SW 1271 (cell line): ENCODE measurements around the gene DDX25.
A peak's percentile ranks its signal among the peaks of the same experiment; 100 is the strongest.
"Not testable (repeated sequence)": the region's sequence is repeated elsewhere in the genome, so short reads cannot be mapped to it uniquely, and the experiment has no call there.

Source experiments
- DNase-seq, 2 experiments: peaks; one replicate each; lab custom pipeline; 2025; lab: John Stamatoyannopoulos, UW

DDX25 gene

DNA sequence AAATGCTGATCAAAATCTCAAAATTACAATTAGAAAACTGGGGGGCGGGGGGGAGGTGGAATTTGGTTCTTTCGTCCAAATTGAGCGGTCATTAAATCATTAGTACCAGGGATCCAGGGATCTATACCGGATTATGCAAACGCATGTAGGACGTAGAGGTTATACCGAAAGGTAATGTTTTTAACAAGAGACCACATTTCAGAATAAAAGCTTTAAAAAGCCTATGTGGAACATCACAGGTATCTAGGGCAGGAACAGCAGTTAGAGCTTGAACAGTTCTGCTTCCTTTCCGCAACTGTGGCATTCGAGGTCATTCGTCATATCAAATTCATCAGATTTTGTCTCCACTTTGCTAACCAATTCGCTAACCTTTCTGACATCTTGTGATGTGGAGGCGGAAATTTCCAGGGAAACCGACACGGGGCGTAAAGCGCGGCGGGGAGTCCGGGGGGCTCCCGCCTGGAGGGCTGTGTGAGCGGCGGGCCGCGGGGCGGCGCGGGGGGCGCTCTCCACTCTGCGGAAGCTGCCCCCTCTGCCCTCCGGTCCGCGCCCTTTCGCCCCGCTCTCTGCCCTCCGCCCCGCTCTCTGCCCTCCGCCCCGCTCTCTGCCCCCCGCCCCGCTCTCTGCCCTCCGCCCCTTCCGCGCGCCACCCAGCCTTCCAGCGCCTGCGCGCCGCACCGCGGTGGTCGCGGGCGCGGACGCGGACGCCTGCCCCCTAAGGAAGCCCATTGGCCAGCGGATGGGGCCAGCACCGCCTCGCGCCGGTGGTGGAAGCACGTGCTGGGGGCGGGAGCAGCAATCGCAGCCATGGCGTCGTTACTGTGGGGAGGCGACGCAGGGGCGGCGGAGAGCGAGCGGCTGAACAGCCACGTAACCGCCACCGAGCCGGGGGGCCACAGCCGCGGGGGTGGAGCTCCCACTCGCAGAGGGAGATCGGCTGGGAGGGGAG, at the start of gene DDX25:
TSS of gene DDX25 (plus strand) at position 798 of the 949 bp plus-strand sequence. CDS start at position 808, 10 bp downstream.
- DNase-seq = no peak

GRCh38 chr11:125857670-125858069, 46.6 kb upstream of the DDX25 start:
- not testable (repeated sequence) for DNase-seq

DNA sequence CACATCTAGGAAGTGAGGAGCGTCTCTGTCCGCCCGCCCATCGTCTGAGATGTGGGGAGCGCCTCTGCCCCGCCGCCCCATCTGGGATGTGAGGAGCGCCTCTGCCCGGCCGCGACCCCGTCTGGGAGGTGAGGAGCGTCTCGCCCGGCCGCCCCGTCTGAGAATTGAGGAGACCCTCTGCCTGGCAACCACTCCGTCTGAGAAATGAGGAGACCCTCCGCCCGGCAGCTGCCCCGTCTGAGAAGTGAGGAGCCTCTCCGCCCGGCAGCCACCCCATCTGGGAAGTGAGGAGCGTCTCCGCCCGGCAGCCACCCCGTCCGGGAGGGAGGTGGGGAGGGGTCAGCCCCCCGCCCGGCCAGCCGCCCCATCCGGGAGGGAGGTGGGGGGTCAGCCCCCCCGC, 41.5 kb upstream of the DDX25 start:
- not testable (repeated sequence) for DNase-seq

DNA sequence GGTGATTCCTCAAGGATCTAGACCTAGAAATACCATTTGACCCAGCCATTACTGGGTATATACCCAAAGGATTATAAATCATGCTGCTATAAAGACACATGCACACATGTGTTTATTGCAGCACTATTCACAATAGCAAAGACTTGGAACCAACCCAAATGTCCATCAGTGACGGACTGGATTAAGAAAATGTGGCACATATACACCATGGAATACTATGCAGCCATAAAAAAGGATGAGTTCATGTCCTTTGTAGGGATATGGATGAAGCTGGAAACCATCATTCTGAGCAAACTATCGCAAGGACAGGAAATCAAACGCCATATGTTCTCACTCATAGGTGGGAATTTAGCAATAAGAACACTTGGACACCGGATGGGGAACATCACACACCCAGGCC, 39.0 kb upstream of the DDX25 start:
- not testable (repeated sequence) for DNase-seq

DNA sequence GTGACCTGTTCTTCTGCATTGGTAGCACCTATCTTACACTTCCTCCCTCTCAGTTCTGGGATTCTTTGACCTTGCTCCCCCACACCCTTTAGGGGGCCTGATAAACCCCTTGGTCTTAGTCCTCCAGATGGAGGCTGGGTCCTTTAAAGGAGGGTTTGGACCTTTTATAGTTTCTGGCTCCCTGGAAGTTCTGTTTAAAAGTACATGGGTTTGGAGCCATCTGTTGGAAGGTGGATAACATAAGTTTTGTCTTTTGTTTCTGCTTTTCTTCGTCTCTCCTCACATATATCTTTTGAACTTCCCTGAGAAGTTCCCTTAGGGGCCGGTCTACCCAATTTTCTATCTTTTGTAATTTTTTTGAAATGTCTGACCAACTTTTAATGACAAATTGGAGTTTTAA, 34.8 kb upstream of the DDX25 start:
- DNase-seq = no peak

DNA sequence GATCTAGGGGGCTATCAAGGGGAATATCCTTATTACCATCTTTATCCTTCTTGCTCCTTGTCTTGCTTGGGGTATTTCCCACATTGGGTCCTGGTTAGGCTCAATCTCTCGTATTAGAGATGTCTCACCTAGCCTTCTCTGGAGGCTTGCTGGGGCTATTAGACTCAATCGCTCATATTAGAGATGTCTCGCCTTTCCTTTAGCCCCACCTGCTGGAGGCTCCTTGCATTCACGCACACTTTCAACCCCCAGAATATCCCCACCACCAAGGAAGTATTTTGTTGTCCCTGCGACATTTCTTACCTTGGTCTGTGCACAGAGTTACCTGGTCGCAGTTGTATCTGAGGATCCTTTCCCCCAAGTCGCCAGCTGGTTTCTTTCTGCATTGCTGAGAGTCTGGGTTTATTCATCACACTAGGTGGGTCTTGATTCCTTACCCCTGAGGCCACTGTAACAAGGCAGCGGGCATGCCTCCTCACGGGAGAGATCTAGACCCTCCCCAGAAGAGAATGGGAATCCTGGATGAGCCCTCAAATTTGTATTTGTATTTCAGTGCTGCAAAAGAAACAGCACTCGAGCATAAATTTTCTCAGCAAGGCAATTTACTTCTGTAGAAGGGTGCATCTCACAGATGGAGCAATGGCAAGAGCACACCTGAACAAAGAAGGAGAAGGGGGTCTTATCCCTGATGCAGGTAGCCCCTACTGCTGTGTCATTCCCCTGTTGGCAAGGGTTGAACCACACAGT, 32.7 kb upstream of the DDX25 start:
- DNase-seq = no peak

DNA sequence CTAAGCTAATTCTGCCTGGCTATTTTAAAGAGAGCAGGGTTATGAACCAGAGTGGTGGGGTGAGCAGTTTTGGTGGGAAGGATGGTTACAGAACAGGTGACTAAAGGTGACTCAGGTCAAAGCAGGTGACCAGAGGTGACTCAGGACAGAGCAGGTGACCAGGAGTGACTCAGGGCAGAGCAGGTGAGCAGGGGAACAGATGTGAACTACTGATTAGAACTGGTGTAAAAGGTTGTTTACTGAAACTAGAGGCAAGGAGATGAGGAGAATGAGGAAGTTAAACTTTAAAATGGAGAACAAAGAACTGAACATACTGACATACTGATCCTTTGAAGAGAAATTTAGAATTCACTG, 32.2 kb upstream of the DDX25 start:
- DNase-seq = no peak

DNA sequence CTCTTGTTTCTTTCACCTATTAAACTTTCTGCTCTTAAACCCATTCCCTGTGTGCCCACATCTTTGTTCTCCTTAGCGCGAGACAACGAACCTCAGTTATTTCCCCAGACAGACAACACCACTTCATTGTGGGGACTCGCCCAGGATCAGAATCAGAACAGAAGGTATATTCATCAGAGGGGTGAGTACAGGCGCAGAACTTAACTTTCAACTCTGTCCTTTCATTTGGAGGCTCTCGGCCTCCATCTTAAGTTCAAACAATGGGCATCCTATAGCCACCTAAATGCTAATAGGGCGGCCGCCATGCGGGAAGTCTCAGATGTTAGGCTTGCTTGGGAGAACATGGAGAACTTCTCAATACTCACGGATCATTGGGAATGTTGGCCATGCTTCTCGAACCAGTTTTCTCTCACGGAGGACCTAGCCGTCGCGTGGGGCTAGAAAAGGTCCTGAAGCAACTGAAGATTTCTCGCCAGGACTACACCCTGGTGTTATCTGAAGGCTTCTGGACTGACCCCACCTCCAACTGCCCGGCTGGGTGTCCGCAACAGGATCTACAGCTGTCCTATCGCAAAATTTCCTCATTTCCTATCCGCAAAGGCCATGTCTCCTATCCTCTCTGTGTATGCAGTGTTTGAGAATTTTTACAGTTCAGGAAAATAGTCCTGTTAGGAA, 30.3 kb upstream of the DDX25 start:
- no peak for DNase-seq

DNA sequence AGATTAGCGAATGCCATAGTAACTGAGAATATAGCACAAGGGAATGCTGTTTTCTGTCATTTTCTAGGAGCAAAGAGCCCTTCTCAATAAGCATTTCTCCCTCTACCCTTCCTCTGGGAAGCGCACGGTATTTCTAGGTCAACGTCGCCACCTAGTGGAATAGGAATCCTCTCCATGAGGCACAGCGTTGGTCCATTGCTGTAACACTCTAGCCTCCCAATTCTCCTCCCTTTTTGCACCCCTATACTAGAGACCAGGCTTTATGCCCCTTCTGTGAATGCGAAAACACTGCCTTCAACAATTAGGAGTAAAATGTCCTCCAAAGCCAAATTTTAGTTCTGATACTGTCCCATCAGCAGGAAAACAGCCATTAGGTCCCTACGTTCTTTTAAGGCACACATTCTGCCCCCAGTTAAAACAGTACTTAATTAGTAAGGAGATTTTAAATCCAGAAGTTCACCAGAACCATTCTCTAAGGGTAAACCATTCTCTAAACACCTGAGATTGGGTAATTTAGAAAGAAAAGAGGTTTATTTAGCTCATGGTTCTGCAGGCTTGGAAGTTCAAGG, 29.7 kb upstream of the DDX25 start:
- DNase-seq = peak in 1 of 2 experiments; percentile 63

DNA sequence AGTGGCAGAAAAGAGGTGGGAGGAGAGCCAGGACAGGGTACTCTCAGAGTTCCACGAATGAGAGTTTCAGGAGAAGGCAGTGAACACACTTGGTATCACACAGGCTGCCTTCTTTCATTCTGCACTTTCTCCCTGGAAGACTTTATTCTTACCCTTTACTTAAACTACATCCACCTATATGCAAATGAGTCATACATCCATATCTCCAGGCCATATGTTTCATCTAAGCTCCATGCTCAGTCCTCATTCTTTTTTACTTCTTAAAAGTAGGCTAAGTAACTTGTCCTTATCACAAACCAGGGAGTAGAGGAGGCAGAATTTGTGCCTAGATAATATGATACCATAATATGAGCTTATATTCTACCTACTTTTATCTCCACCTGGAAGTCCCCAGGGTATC, 23.0 kb upstream of the DDX25 start:
- DNase-seq = no peak

DNA sequence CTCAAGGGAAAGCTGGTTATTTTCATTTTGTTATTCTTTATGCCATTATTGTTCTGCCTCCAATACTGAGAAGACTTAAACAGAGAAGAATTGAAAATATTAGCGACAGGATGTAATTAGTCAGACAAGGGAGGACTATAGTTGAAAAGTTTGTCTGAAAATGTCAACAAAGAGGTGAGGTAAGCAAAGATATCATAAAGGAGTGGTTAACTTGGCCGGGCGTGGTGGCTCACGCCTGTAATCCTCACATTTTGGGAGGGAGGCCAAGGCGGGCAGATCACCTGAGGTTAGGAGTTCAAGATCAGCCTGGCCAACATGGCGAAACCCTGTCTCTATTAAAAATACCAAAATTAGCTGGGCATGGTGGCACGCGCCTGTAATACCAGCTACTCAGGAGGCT, 20.9 kb upstream of the DDX25 start:
- no peak for DNase-seq

DNA sequence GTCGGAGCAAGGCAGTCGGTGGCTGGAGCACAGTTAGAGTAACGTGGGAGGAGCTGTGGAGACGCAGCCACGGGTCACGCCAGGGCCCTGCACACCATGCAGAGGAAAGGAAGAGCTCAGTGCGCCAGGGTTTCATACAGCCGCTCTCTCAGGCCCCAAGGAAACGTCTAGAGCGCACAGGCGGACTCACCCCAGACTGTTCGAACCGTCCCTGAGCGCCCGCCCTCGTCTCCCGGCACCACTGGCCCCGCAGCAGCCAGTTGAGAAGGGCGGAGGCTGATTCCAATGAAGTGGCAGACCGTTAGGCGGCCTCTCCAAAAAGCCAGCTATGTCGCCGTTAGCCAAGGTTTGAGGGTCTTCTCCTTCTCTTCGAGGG, 17.3 kb upstream of the DDX25 start:
- peak; percentile 31 to 80 for DNase-seq

DNA sequence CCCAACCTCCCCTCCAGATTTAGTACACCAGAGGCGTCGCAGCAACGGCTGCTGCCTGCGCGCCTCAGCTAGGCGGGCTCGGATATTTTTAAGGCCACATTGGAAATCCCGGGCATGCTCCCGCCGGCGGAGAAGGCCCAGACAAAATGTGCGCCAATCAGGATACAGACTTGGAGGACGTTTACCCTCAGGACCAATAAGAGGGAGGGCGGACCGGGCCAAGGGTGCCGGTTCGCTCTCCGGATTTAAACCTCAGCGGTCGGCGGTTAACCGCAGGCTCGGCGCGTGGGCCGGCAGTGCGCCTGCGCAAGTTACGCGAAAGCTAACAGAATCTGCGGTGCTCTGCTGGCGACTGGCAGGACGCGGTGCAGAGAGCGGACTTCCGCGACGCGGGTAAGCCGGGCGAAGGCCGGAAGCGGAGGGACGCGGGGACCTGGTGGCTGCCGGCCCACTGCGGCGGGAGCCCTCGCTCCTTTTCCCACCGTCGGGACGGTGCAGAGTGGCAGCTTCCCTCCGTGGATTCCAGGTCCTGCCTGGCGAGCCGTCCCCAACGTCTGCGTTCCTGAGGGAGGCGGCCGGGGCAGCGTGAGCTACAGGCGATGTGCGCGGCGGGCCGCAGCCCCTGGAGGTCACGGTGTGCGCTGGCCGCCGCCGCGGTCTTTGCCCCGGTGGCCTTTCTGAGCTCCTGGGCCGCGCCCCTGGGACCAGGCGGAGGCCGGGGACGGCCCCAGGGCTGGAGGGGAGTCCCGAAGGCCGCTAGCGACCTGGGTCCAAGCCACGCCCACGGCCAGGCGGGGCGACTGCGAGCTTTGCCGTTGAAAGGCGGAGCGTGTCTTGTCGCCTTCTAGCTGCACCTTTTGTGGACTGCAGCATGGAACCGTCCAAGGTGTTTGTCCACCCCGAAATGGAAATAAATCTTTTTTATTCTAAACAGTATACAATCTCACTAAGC, 16.7 kb upstream of the DDX25 start, which contains the start of gene HYLS1:
TSS of gene HYLS1 (plus strand) at position 296 of the 952 bp plus-strand sequence. CDS start 11,701 bp downstream, outside the sequence.
- DNase-seq = peak; percentile 88 to 96

DNA sequence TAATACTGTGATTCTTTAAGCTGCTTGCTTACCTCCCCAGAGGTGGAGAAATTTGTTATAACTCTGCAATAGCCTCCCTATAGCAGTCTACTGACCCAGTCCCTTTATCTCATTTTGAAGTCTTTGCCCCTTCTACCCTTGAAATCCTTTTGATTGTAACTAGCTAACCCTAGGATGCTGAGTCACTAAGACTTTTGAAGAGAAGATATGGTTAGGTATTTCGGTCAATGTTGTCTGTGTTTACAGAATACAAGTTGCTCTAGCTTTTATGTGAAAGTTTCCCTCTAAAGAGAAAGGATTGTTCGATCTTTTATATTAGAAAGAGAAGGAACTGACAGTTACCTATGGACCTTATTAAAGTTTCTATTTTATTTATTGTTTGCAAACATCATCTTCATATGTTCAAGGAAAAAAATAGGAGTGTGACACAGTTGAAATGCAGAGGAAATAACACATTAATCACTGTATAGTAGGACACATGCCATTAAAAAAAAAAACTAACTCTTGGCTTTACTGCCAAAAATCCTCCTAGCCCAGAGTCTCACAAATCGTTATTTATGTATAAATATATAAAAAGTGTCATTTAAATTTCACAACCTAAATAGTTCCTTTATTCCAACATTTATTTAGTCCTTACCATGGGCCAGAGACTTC, 13.7 kb upstream of the DDX25 start:
- no peak for DNase-seq

DNA sequence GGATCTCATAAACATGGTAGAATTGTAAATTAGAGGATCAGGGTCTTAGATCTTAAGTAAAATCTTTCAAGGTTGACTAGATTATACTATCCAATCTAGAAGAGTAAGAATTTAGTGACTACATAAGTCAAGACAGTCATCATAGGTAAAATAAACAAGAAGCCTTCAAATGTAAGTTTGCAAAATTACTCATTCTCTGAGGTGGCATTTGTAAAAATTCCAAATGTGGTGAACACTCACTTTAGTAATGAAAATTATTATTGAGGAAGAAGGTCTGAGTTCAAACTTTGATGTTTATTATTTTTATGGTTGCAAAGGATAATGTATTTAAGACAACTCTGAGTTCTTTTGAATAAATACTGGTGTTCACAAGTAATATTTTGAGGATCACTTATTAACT, 12.2 kb upstream of the DDX25 start:
- DNase-seq = no peak

DNA sequence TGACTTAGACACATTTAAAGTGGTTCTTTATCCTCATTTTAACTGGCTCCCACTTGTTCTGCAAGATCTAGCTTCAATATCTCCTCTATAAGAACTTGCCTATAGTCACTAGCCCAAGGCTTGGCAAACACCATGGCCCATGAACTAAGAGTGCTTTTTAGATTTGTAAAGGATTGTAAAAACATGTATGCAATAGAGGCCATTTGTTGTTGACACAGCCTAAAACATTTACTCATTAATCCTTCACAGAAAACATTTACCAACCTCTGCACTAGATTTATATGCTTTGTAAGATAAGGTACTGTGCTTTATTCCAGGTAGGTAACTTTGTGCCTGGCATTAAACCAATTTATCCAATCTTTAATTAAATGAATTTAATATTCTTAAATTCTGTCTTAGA, 11.3 kb upstream of the DDX25 start:
- DNase-seq = no peak

DNA sequence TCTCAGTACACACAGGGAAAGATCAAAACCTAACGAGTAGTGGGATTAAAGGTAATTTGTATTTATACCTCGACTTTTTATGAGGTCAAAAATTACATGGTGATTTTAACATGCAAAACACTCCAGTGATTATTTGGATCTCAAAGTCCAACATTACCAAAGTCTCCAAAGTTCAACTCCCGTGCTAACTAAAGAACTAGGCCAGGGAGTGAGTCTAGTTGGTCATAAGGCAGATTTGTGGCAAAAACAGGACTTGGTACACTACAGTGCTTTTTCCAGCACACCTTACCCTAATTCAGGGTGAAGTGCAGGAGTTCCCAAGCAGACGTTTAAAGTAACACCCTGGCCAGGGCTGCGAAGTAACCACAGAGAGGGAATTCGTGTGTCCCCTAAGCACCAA, 2.4 kb upstream of the DDX25 start:
- no peak for DNase-seq

DNA sequence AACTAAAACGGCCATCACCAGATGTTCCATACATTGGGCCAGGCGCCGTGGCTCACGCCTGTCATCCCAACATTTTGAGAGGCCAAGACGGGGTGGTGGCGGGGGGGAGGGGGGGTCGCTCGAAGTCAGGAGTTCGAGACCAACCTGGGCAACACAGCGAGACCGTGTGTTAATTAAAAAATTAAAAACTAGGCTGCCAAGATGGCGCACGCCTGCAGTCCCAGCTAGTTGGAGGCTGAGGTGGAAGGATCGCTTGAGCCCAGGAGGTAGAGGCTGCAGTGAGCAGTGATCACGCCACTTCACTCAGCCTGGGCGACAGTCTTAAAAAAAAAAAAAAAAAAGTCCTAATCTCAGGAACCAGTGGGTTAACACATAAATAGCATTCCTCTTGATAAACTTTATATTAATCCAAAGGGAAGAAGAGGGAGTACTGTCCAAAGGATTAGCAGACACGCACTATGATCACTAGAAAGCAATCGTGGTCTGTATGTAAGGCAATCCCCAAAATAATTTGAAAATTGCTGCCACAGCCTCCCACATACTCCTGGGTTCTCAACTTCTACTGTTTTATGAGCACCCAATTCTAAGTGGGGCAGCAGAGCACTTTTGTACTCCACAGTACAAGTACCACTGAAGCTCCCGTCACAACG, 1.9 kb upstream of the DDX25 start:
- no peak for DNase-seq

- peak; percentile 46 to 82 for DNase-seq
Observed at GRCh38 chr11:125902927-125903710, 1.2 kb upstream of the DDX25 start, which contains the start of gene PUS3. Gene PUS3 (minus strand): TSS chr11:125903206. CDS start chr11:125896284, 6,922 bp downstream.
